Epidermal melanocyte (primary cell): Measurements from ENCODE around the gene MAN1C1.

Experiments
- DNase-seq: peaks from one replicate; pipeline ENCODE4 v3.0.0; 2011; ENCODE audit warnings: low spot score; ENCODE audit not compliant: insufficient read length

Gene MAN1C1

DNA sequence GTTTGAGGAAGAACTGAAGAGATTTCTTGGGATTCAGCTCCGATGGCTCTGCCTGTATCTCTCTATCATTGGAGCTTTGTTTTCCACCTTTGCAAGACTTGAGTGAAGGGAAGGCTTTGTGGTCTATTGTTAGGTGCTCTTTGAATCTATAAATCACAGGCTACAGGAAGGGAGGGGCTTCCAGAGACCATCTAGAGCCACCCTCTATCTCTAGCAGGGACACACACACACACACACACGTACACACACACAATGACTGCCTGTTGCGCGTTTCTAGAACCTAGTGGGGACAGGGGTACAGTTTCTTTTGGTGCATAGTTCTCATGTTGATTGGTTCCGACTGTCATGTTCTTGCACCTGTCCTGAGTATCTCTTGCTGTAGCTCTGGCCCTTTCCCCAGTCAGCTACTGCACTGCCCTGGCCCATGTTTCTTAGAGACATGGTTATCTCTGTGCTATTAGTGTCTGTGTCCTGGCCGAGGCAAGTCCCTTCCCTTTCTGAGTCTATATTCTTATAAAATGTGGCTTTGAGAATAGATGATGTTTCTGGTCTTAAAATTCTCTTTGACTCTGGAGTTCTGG, 60.7 kb downstream of the MAN1C1 start:
- no peak for DNase-seq

- no peak for DNase-seq
Measured at GRCh38 chr1:25679171-25679570, 62.6 kb downstream of the MAN1C1 start.

GRCh38 chr1:25680701-25681100, 64.1 kb downstream of the MAN1C1 start:
- DNase-seq, result no peak

GRCh38 chr1:25682059-25682601, 65.5 kb downstream of the MAN1C1 start:
- DNase-seq, result no peak

- DNase-seq, result no peak
Measured at GRCh38 chr1:25683177-25683576, 66.6 kb downstream of the MAN1C1 start.

GRCh38 chr1:25683731-25684130, 67.1 kb downstream of the MAN1C1 start:
- no peak for DNase-seq

DNA sequence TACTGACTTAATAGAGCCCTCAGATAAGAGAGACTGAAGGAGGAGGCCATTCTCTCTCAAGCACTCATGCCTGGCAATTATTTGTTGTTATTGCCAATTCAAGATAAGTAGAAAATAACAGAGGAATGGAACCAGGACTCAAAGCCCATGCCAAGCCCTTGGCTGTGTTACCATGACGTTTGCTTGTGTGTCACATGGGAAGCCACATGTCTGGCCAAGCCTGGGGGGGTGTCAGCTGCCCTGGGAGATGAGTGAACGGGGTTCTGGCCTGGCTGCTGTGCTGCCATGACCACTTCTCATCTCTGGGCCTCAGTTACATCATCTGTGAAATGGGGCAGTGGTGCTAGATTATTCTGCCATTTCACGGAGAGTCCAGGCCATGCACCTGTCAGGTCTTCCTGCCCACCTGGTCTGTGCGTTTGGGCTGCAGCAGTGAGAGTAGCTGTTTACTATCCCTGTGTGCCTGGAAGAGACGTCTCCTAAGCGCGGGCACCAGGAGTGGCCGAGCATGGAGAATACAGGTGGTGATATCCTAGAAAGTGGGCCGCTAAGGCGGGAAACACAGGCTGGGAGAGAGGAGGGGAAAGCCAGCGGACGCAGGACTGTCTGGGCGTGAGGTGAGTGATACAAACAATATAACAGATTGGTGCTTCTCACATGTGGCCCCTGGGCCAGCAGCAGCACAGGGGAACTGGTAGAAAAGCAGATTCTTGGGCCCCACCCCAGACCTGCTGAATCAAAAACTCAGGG, 67.8 kb downstream of the MAN1C1 start:
- no peak for DNase-seq

GRCh38 chr1:25685211-25685750, 68.7 kb downstream of the MAN1C1 start:
- no peak for DNase-seq

- DNase-seq, result no peak
Measured at GRCh38 chr1:25685938-25686665, 69.5 kb downstream of the MAN1C1 start.

DNA sequence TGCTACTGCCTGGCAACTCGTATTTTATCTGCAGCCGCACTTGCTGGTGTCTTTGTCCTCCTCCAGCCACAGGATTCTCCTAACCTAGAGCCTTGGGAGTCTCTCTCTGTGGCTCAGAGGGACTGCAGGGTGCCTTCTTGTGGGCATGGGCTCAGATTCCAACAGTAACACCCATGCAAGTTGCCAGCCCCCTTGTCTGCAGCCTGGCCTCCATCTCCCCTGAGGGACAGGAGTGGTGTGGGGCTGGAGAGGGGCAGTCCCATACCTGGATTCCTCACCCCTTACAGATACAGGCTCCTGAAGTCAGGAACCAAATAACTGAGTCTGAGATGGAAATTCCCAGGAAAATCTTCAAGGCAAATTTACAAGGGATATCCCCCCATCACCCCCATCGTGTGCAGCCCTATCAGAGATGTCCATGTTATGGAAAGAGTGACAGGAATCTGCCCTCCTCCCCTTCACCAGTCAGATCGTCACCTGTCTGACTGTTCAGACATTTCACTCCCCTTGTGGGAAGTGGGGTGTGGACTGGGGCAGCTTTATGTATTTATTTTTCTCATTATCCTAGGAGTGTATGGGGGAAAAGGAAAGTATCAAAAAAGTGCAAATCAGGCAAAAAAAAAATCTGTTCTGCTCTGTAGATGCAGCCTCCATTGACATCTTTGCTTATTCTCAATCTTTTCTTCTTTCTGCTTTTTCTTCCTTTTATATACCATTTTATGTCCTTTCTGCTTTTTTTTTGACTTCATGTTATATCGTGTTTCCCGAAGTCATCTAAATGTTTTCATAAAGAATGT, 70.8 kb downstream of the MAN1C1 start:
- no peak for DNase-seq

- no peak for DNase-seq
Measured at GRCh38 chr1:25688390-25689119, 72.0 kb downstream of the MAN1C1 start.

- DNase-seq, result no peak
Measured at GRCh38 chr1:25689686-25690381, 73.2 kb downstream of the MAN1C1 start.

- no peak for DNase-seq
Measured at GRCh38 chr1:25690396-25690956, 73.9 kb downstream of the MAN1C1 start.

DNA sequence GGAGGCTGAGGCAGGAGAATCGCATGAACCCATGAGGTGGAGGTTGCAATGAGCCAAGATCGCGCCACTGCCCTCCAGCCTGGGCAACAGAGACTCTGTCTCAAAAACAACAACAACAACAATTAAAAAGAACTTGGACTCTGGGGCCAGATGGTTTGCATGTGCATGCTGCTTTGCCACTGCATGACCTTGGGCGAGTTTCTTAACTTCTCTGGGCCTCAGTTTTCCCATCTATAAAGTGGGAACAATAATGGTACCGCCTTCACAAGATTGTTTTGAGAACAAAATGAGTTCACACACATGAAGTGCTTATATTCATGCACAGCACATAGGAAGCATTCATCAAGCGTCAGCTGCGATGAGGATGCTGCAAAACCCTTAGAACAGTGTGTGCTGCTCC, 74.6 kb downstream of the MAN1C1 start:
- DNase-seq, result no peak

GRCh38 chr1:25692560-25692959, 76.0 kb downstream of the MAN1C1 start:
- no peak for DNase-seq

DNA sequence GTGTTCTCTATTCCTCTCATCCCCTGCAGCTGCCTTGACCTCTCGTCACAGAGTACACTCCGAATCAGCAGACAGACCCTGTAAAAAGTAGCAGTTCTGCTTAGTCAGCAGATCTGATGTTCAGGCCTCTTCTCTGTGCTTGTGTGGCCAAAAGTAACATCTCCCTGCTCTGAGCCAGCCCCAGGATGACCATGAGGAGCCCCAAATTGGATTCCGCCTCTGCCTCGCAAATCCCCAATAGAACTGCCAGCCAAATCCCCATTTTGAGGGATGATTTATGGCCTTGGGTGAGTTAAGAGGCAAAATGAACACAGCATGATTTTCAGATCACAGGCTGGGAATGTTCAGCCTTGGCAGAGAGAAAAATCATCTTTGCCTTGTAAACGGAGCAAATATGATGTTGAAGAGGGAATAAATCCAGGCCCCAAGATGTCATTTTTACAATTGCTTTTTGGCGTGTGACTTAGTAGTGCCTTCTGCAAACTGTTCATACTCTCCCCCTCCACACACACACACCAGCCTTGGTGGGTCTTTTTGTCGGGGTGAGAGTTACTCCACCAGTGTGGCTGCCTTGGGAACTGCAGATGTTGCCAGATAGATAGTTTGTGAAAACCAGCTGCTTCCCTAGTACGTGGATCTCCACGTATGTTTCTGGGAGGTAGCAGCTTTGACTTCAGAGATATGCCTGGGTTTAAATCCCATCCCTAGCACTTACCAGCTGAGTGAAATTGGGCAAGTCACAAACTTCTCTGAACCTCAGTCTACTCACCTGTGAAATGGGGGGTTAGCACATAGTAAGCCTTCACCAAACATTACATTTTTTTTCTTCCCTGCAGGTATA, 77.8 kb downstream of the MAN1C1 start:
- DNase-seq, result no peak

GRCh38 chr1:25695090-25695770, 78.6 kb downstream of the MAN1C1 start:
- peak; percentile 67 for DNase-seq

DNA sequence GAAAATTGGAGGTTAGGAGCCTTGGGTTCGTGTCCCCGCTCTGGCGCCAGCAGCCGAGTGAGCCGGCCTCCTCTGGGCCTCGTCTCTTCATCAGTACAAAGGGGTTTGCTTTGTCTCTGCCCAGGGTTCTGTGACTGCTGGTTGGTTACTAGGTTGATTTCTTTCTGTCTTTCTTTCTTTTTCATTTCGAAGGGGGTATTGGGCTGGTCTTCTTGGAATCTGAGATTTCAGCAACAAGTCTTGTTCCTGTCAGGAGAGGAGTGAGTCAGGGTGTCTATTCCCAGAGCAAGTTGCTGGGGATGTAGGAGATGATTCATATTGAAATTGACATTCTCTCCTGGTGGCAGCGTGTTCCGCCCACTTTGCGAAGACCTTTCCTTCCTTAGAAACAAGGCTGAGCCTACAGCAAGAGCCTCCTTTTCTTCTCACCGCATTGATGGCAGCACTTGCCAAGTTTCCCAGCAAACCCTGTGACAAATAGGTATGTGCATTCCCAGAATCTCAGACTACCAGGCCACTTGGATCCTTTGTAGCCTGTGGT, 79.2 kb downstream of the MAN1C1 start:
- no peak for DNase-seq
